ENCODE measurements around the gene TMEM222. TPM values are rescaled to one million over a fixed set of nuclear protein-coding genes. Genes with fewer than 3 reads are reported as not detected.
A peak's percentile ranks its signal among the peaks of the same experiment; 100 is the strongest.

TMEM222 gene
- total RNA-seq, 1 experiment from 2014 or later, result 38.3 TPM

DNA sequence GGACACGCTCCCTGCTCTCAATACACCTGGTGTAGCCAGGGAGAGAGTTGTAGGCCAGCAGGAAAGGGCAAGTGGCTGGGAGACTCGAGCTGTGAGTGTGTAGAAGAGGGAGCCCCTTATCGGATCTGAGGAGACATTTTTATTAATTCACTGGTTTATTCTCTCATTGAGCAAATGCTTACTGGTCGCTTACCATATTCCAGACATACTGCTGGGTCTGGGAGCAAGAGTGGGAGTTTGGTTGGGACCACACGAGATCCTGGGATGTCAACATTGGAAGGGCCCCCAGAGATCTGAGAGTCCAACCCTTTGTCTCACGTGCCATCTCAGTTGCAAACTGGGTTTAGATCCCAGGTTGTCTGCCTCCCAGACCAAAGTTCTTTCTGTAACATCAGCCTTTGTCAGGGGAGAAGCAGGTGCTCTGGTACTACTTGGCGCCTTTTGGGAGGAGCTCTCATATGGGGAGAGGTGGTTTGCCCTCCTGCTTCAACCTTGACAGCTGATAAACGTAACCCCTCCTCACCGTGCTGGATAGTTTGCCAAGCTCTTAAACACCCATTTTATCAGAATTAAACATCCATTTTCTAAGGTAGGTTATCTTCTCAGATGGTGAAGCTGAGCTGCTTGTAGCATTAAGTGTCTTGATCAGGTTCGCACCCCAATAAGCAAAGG lies 742 bp downstream of the TMEM222 start:
- TF ChIP-seq, protein P1, sequence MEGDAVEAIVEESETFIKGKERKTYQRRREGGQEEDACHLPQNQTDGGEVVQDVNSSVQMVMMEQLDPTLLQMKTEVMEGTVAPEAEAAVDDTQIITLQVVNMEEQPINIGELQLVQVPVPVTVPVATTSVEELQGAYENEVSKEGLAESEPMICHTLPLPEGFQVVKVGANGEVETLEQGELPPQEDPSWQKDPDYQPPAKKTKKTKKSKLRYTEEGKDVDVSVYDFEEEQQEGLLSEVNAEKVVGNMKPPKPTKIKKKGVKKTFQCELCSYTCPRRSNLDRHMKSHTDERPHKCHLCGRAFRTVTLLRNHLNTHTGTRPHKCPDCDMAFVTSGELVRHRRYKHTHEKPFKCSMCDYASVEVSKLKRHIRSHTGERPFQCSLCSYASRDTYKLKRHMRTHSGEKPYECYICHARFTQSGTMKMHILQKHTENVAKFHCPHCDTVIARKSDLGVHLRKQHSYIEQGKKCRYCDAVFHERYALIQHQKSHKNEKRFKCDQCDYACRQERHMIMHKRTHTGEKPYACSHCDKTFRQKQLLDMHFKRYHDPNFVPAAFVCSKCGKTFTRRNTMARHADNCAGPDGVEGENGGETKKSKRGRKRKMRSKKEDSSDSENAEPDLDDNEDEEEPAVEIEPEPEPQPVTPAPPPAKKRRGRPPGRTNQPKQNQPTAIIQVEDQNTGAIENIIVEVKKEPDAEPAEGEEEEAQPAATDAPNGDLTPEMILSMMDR (IDR thresholded peaks at IDR 0.05; ENCODE audit: unreplicated experiment), result no peak
- peaks cover 16% of the 10 kb centered on the region for H3K36me3 Mint-ChIP-seq (ENCODE audit: insufficient read depth, unreplicated experiment)
- H3K4me1 Mint-ChIP-seq (ENCODE audit: insufficient read depth, unreplicated experiment), result peaks cover 5% of the 10 kb centered on the region
- peak overlapping the region; percentile 91 for H3K4me3 Mint-ChIP-seq (ENCODE audit: unreplicated experiment)
- TSS peak; percentile 55 for BruUV-seq (replicated peaks)
- POLR2A ChIA-PET, result interaction anchor here (0.7 to 2.4 kb wide), 20 partner anchors 10 to 533 kb away, joined by 3 to 49 read pairs (median 4); partner anchors contain the start of genes MAP3K6, SLC9A1, SYTL1 and WASF2
- no peaks in the 10 kb centered on the region for H3K27me3 Mint-ChIP-seq (ENCODE audit: insufficient read depth, unreplicated experiment)
- H3K9me3 Mint-ChIP-seq (ENCODE audit: unreplicated experiment), result no peaks in the 10 kb centered on the region
- peak overlapping the region; percentile 94 for H3K27ac Mint-ChIP-seq (ENCODE audit: low read depth, unreplicated experiment)
- CTCF ChIA-PET, result interaction anchor here (0.7 to 6.2 kb wide), 8 partner anchors 10 to 284 kb away, joined by 3 to 57 read pairs (median 3); no protein-coding TSS in a partner anchor
- DNase-seq (ENCODE audit: unreplicated experiment), result no peak
- intact Hi-C loops (cut with micrococcal nuclease), result loop anchor here (1.0 kb wide), 1 partner anchor 19 kb away; no protein-coding TSS in a partner anchor

DNA sequence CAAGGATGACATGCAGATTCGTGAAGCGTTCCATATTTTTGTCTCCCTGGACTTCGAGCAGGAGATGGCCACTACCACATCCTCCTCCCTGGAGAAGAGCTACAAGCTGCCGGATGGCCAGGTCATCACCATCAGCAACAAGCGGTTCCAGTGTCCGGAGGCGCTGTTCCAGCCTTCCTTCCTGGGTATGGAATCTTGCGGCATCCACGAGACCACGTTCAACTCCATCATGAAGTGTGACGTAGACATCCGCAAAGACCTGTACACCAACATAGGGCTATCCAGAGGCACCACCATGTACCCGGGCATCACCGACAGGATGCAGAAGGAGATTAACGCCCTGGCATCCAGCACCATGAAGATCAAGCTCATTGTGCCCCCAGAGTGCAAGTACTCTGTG lies 3.3 kb downstream of the TMEM222 start:
- DNase-seq (ENCODE audit: unreplicated experiment), result no peak
- TF ChIP-seq, protein P1 (IDR thresholded peaks at IDR 0.05; ENCODE audit: unreplicated experiment), result no peak
- intact Hi-C loops (cut with micrococcal nuclease), result no loop called here
- Mint-ChIP-seq H3K9me3 (ENCODE audit: unreplicated experiment) (no peaks in the 10 kb centered on the region), H3K27ac (ENCODE audit: low read depth, unreplicated experiment) (no peak overlapping the region), H3K4me1 (ENCODE audit: insufficient read depth, unreplicated experiment) (peaks cover 14% of the 10 kb centered on the region), H3K4me3 (ENCODE audit: unreplicated experiment) (no peak overlapping the region), H3K27me3 (ENCODE audit: insufficient read depth, unreplicated experiment) (no peaks in the 10 kb centered on the region), H3K36me3 (ENCODE audit: insufficient read depth, unreplicated experiment) (peaks cover 31% of the 10 kb centered on the region)
- ChIA-PET POLR2A (interaction anchor here (1.6 to 3.0 kb wide), 2 partner anchors 9 to 17 kb away, joined by 4 to 13 read pairs; partner anchors contain the start of gene SYTL1), CTCF (interaction anchor here (1.9 to 6.2 kb wide), 3 partner anchors 8 to 63 kb away, joined by 7 to 57 read pairs (median 36); no protein-coding TSS in a partner anchor)
- BruUV-seq (replicated peaks), result no TSS peak

DNA sequence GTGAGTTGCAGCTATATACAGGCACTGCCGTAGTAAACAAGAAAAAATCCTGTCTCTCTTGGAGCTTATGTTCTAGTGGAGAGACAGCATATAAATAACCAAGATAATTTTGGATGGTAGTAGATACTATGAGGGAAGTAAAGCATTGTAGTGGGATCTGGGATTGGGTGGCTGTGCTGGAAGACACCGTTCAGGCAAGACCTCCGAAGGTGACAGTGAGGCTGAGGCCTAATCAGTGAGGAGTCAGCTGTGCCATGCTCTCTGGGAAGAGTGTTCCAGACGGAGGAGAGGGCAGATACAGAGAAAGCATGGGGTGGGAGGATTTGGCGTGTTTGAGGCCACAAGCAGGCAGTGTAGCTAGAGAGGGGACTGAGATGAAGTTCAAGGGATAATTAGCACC lies 6.0 kb downstream of the TMEM222 start:
- TF ChIP-seq, protein P1 (IDR thresholded peaks at IDR 0.05; ENCODE audit: unreplicated experiment), result no peak
- Mint-ChIP-seq H3K36me3 (ENCODE audit: insufficient read depth, unreplicated experiment) (peaks cover 43% of the 10 kb centered on the region), H3K27me3 (ENCODE audit: insufficient read depth, unreplicated experiment) (no peaks in the 10 kb centered on the region), H3K9me3 (ENCODE audit: unreplicated experiment) (no peaks in the 10 kb centered on the region), H3K27ac (ENCODE audit: low read depth, unreplicated experiment) (peak overlapping the region; percentile 13), H3K4me1 (ENCODE audit: insufficient read depth, unreplicated experiment) (peaks cover 14% of the 10 kb centered on the region), H3K4me3 (ENCODE audit: unreplicated experiment) (no peak overlapping the region)
- no peak for DNase-seq (ENCODE audit: unreplicated experiment)
- ChIA-PET CTCF (interaction anchor here (0.6 to 6.2 kb wide), 6 partner anchors 29 to 281 kb away, joined by 3 to 57 read pairs (median 4); no protein-coding TSS in a partner anchor), POLR2A (interaction anchor here (0.6 kb wide), 1 partner anchor 44 kb away, joined by 3 read pairs; no protein-coding TSS in a partner anchor)
- intact Hi-C loops (cut with micrococcal nuclease), result no loop called here
- no TSS peak for BruUV-seq (replicated peaks)

DNA sequence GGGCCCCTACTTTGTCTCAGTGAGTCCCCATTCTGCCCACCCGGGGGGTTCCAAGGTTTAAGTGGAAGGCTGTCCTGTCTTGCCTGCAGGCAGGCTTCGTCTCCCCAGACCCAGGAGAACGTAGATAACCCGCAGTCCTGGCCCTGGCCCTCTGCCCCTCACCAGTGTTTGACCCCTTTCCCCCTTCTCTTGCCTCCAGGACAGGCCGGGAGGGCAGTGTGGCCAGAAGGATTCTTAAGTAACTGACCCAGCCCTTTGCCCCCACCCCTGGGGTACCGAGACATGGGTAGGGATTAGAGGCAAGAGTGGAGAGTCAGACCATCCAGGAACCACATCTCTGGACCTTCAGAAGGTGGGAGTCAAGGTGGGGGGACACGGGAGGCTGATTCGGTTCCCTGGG lies 8.8 kb downstream of the TMEM222 start:
- POLR2A ChIA-PET, result interaction anchor here (1.0 kb wide), 1 partner anchor 13 kb away, joined by 4 read pairs; no protein-coding TSS in a partner anchor
- H3K27ac Mint-ChIP-seq (ENCODE audit: low read depth, unreplicated experiment), result no peak overlapping the region

More for the DNA sequence above, 8.8 kb downstream of the TMEM222 start:
- Mint-ChIP-seq H3K4me1 (ENCODE audit: insufficient read depth, unreplicated experiment) (peaks cover 9% of the 10 kb centered on the region), H3K9me3 (ENCODE audit: unreplicated experiment) (no peaks in the 10 kb centered on the region), H3K36me3 (ENCODE audit: insufficient read depth, unreplicated experiment) (peaks cover 47% of the 10 kb centered on the region), H3K4me3 (ENCODE audit: unreplicated experiment) (no peak overlapping the region), H3K27me3 (ENCODE audit: insufficient read depth, unreplicated experiment) (no peaks in the 10 kb centered on the region)
- intact Hi-C loops (cut with micrococcal nuclease), result no loop called here
- DNase-seq (ENCODE audit: unreplicated experiment), result no peak
- BruUV-seq (replicated peaks), result no TSS peak
- TF ChIP-seq, protein P1 (IDR thresholded peaks at IDR 0.05; ENCODE audit: unreplicated experiment), result no peak
- CTCF ChIA-PET, result interaction anchor here (0.6 kb wide), 2 partner anchors 15 to 789 kb away, joined by 3 to 8 read pairs; no protein-coding TSS in a partner anchor
